Activated T-cell treated with anti-CD3 and anti-CD28 coated beads for 4 hours (primary cell): ENCODE results near the gene PRKG1.
"Not testable (repeated sequence)": the region's sequence is repeated elsewhere in the genome, so short reads cannot be mapped to it uniquely, and the experiment has no call there.

Experiments
- DNase-seq: peaks from one replicate; pipeline ENCODE4 v3.0.0-alpha.2; 2020

The PRKG1 gene

DNA sequence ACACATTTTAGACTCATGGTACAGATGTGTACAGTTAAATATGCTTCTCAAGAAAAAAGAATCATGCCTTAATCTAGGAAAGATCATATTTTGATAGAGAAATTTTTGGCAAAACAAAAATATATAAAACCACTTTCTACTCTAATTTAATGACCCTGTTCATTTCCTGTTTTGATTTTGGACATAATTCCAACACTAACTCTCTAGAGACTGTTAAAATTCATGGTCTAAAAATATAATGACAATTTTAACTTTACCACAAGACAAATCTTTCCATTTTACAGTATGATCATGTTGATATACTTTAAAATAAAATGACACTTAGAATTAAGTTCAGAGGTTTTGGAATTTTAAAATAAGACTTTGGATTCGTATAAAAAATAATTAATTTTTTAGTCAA is 45.2 kb downstream of the PRKG1 start:
- DNase-seq = no peak

DNA sequence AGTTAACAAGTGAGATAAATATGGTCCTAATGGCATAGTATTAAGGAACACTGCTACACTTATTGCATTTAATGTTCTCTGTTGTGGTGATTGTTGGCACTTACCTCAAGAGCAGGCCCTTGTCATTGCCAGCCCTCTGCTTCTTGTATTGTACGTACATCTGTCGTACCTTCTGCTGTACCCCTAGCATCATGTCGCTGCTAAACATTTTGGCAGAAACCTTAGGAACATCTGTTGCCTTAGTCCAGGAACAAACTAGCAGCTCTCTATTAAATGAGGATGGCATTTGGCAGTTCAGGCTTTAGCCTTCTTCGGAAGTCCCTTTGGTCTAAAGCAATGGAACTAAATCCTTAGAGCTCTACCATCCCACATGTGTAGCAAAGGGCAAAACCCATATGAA is 47.6 kb downstream of the PRKG1 start:
- DNase-seq = no peak

DNA sequence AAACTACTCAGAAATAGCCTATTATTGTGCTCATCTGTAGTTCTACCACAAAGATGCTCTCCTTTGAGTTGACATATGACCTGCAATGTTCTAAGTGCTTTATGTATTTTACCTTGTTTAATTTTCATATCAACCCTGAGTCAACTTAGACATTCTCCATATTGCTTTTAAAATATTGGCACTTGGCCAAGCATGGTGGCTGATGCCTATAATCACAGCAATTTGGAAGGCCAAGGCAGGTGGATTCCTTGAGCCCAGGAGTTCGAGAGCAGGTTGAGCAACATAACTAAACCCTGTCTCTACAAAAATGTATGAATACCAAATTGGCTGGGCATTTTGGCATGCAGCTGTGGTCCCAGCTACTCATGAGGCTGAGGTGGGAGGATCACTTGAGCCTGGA is 50.6 kb downstream of the PRKG1 start:
- no peak for DNase-seq

DNA sequence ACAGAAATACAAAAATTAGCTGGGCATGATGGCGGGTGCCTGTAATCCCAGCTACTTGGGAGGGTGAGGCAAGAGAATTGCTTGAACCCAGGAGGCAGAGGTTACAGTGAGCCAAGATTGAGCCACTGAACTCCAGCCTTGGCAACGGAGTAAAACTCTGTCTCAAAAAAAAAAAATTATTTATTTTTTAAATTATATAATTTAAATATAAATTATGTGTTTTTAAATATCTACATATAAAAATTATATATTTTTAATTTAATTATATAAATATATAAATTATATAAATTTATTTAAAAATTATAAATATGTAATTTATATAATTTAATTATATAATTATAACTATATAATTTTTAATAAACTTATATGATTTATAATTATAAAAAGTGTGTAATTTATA is 51.2 kb downstream of the PRKG1 start:
- no peak for DNase-seq

DNA sequence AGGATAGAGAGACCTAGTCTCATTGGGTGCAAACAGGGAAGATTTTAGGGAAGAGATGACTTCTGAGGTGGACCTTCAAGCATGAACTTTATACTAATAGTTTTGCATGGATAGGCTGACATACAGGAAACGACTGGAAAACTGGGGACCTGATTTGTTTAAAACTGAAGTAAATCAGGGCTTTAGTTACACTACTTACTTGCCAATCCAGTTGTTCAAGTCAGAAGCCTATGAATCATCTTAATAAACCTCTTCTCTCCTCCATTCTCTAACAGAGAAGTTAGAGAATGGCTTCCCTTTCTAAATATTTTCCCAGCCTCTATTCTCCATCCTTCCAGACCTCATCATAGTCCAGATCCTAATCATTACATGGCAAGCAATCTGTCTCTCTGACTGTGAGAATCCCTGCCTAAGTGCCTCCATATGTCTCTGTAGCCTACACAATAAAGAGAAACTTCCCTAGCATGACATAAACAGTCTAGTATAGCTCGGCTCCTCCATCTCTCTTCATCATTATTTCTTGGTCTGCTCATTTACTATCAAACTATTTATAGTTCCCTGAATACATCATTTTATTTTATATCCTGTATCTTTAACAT is 55.8 kb downstream of the PRKG1 start:
- no peak for DNase-seq

DNA sequence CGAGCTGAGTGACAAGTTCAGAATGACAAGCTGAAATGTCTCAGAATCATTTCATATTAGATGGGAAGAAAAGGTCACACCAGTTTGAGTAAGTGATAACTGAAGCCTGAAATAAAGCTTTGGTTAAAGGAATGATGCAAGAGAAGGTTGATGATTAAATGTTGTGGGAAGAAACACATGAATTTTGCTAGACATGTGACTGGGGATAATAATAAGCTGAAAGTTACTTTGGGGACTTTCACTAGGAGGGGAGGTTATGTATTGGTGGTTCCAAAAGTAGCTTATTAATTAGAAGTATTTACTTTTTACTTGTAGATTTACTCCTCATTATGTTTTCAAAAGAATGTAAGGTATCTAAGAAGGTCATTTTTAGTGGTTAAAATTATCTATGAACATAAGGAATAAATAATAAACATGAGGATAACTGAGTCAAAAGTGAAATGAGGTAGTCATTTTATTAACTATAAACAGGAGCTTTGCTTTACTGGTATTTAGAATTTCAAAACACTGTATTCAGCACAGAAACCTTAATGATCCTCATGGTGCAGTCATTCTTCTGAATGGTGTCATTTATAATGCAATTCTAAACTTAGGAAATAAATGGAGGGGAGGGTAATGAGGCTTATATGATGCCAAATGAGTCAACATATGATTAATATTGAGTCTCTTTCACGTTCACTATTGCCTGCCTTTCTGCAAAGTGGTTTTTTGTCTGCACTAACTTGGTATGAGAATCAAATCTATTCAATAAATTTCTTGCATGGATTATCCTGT is 63.7 kb downstream of the PRKG1 start:
- no peak for DNase-seq

DNA sequence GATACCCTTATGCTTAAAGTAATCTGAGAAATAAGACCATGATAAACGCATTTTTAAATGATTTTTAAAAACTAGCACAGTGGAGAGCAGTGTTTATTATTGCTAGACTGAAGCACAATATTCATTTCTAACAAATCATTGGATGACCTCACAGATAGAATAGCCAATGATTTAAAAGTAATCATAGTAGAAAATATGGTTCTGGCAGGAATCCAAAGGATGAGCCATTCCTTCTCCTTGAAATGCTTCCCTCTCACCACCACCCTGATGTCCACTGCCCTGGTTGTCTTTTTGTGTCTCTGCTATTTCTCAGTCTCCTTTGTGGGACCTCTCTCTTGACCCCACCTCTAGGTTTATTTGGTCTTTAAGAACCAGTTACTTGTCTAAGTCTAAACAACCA is 64.9 kb downstream of the PRKG1 start:
- DNase-seq = no peak

DNA sequence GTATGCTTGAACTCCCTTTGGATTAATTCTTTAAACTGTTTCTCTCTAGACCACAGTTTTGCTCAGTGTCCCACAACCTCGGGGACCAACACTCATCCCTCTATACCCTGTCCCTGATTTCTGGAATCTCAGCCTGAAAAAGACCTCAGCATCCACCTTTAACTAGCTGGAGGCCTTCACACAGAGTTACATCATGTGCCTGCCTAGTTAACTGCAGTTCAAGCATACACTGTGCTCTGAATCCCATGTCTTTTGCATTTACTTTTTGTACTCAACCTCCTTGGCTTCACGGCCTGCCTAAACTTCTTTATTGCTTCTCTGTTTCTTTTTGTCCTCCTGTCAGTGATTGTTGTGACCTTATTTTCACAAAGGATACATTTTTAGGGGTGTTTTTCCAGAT is 66.7 kb downstream of the PRKG1 start:
- no peak for DNase-seq

DNA sequence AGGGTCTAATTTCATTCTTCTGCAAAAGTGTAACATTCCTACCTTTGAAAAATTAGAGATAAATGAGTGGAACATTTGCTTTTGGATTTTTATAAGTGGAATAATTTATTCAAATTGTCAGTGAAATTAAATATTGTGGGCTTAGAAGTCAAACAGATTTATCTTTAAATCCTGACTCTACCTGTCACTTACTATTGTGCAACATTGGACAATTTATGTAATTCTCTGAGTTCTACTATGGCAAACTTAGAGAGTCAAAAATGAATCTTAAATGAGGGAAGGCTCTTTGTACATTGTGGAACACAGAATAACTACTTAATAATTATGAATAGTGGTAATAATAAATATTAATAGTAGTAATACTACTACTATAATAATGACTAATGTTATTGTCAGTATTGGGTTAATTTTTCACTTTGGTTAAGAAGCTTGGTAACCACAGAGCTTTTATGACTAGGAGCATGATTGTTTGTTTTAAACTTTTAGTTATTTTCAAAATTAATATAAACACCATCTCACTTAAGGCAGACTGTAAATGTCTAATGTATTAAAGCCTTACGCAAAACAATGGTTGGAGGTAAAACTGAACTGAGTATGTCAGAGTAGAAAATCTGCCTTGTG is 70.0 kb downstream of the PRKG1 start:
- no peak for DNase-seq

DNA sequence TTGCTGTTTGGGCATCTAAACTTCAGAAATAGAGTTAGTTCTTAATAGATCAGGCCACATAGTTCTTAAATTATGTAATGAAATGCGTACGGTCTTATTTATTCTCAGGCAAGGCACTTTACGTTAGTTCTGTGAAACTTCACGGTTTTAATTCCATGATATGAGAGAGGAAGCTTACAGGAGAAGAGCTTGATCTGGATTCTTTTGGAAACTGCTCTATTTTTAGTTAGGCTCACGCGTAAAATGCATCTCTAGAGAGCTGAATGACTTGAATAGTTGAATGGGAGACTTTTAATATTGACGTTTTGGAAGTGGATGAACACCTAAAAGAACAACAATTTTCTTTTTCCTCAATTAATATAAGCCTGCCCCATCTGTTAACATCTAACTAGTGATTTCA is 71.1 kb downstream of the PRKG1 start:
- no peak for DNase-seq

DNA sequence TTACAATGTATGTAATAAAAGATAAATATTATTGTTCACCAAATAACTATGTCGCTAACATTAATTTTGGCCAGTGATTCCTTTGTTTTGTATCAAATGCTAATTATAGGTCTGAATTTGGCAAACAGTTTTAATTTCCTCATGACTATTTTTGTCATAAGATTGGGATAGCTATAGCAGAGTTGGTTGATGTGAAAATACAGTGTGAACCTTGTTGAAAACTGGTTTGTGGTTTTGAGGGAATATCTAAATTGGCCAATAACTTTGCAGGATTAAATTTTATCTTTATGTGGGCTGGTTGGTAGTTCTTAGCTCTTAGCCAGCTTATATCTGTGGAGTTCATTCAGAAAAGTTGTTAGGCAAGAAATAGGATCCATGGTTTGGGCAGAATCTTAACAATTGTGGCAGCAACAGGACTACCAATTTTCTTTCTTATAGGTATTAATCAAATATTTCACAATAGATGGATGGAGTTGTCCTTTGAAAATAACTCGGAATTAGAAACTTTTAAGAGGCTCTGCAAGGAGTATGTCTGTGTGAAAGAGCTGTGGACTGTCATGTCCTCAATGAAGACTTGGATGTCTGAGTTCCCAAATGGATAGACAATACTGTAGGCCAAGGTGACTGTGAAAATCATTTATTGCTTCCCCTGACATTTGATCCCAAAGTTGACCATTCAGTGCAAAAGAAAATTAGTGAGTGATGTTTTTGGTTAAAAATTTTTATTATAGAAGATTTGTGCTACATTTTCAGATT is 73.5 kb downstream of the PRKG1 start:
- no peak for DNase-seq

DNA sequence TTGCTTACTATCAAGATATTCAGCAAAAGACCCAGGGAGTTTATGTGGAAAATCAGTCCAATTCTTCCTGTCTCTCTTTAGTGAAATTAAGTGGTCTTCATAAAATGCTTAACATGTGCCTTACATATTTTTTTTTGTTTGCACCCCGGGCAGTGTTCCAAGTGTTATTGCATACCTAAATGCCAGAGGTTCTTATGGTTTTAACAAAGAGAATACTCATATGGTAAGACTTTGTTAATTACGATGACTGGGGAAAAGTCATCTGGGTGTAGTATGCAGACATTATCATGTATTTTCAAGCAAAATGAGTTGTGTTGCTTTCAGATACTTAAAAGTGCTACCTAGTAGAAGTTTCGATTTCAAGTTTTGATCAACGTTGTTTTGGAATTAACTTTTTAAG is 82.6 kb downstream of the PRKG1 start:
- DNase-seq = no peak

DNA sequence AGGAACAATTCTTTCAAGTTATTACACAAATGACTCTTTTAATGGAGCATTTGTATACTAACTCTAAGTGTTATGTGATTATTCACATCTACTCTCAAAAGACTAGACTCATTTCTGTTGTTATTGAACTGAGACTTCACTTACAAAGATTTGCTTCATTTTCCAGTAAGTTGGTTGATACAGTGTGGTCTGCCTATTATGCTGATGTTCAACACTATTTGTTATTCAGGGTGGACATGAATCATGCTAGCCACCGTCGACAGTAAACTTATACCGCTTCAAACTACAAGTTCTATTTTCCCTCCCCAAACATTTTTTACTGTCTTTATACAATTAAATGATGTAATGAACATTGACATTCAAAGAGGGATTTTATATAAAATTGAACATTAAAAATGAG is 84.5 kb downstream of the PRKG1 start:
- no peak for DNase-seq

DNA sequence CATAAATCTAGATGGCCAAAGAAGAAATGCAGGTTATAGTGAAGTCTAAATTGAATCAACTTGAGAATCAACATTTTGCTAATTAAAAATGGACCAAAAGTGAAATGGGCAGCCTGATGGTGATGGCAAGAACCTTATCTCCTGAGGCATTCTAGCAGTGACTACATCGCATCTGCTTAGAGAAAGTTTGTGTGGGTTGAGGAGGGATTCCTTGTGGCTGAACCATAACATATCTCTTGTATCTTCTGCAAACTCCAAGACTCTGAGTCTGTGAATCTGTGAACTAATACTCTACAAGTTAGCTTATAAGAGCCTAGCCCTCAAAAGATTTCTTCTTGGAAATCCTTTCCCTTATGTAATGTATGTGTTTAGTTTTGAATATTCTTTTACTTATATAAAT is 85.6 kb downstream of the PRKG1 start:
- no peak for DNase-seq

DNA sequence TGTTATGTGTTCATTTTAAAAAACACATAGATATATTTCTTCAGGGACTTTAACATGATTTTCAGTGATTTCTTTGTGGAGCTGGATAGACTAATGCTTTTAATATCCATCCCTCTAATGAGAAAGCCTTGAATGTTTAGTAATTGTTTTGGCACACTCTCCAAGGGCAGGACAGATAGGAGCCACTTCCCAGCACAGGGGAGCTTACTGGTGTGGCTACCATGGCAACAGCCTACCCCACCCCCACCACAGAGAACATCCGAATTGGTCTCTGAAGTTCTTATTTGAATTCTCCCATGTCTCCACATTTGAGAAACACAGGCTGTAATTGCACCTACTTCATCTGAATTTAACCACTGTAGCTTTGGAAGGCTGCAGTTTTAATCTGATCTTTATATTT is 87.7 kb downstream of the PRKG1 start:
- no peak for DNase-seq

DNA sequence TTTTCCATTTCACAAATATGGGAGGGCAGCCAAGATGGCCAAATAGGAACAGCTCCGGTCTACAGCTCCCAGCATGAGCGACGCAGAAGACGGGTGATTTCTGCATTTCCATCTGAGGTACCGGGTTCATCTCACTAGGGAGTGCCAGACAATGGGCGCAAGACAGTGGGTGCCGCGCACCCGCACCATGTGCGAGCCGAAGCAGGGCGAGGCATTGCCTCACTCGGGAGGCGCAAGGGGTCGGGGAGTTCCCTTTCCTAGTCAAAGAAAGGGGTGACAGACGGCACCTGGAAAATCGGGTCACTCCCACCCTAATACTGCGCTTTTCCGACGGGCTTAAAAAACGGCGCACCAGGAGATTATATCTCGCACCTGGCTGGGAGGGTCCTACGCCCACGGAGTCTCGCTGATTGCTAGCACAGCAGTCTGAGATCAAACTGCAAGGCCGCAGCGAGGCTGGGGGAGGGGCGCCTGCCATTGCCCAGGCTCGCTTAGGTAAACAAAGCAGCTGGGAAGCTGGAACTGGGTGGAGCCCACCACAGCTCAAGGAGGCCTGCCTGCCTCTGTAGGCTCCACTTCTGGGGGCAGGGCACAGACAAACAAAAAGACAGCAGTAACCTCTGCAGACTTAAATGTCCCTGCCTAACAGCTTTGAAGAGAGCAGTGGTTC is 89.2 kb downstream of the PRKG1 start:
- not testable (repeated sequence) for DNase-seq

DNA sequence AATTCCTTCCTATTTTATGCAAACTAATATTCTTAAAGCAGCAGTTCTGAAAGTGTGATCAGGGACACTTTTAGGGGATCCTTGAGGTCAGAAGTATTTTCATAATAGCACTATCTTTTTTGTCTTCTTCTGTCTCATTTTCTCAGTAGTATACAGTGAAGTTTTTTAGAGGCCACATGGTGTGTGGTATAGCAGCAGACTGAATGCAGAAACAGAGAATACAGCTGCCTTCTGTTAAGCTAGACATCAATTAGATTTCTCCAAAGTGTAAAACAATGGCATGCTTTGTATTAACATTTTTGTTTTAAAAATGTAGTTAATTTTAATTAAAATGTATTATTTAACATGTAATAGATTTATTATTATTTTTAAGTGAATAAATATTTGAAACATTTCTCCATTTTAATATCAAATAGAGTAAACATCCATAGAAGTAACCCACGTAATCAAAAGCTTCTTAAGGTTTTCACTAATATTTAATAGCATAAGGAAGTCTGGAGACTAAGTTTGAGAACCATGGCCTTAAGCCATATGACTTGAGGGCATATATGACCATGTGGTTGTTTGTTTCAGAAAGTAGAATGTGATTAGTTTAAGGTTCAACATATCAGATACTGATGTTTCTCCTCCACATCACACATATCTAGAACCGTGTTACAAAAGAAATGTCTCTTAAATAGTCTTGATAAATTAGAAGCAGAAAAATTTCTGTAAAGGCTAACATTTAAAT is 94.0 kb downstream of the PRKG1 start:
- no peak for DNase-seq

DNA sequence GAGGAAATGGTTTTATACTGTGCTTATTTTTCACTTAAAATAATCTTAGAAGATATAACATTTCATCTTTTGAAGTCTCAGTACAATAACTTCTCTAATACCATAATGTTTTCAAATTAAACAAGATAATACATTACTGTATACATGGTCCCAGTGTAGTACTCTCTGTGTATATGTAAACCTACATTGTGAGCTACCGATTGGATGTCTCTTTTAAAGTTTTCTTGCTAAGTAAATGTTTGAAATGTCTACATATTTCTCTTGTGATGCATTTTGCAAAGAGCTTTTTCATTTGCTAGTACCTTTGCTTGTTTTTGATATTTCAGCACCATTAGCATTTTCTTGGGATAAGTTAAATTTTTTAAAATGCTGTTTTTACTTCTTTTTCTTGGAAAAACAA is 94.8 kb downstream of the PRKG1 start:
- no peak for DNase-seq

DNA sequence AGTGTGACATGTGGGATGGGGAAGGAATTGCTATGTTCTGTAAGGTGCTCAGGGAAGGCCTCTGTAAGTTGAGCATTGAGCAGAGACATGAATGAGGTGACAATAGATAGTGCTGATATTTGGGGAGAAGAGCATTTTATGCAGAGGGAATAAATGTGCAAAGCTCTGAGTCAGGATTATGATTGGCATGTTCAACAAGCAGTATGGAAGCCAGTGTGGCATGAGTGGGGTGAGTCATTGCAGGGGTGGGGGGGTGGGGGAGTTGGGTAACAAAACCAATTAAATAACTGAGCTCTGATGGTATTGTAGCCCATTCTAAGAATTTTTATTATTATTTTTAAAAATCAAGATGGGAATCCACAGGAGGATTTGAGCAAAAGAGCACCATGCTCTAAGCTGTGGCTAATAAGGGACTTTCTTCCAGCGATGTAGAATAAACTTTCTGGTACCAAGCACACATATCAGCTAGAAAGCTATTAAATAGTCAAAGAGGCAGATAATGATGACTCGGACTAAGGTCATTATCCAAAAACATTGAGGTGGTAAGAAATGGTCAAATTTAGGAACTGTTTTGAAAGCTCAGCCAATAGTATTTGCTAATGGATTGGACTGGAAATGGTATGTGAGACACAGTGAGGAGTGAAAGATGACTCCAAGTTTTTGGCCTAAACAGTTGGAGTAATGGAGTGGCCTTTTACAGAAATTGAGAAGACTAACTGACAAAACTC is 96.4 kb downstream of the PRKG1 start:
- no peak for DNase-seq

DNA sequence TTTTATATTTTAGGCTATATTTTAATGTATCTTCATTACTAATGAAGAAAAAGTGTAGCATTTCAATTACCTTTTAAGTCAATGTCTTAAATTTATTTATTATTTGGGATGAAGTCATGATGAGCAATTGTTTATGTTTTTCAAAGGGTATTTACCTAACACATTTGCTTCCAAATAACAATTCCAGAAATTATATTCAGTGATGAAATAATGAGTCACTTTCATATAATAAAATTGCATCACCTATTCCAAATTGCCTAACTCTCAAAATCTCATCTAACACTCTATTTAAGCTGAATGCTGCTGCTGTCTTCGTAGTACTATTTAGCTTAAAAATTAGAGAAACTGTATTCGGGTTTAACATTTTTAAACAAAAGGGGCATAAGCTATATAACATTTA is 97.7 kb downstream of the PRKG1 start:
- no peak for DNase-seq

DNA sequence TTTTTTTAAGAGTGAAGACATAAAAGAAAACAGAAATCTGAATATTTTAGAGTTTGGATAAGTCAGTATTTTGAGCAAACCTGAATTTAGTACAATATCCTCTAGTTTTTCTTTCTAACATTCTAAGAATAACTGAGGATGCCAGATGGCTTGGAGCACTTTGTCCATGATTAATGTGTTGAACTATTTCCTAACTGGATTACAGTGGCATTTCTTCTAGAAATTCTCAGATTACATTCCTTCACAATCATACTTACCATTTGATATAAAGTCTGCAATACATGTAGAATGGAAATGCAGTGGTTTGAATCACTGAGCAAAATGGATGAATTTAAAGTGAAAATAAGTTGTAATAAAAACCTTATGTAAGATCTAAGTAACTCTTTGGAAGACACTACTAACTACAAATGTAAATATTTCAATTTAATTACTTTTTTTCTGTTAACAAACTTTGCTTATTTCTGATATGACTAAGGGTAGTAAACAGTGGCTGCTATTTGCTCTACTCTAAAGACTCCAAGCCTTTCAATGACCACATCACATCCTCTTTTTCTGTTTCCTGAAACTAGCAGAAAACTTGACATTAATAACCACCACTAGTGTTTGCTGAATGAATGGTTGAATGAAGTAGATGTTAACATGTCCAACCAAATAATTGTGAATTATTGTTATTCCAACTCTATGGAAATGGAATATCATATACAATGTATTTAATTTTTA is 102.8 kb downstream of the PRKG1 start:
- DNase-seq = no peak
